GM18511 (cell line): Measurements from ENCODE around the gene CSNK1A1.
A peak's percentile ranks its signal among the peaks of the same experiment; 100 is the strongest.
"Not testable (repeated sequence)": the region's sequence is repeated elsewhere in the genome, so short reads cannot be mapped to it uniquely, and the experiment has no call there.

Experiments
- ATAC-seq: cut with Tn5 transposase; IDR thresholded peaks from one replicate; pipeline ENCODE4 v1.9.1; 2021; ENCODE audit warnings: mild to moderate bottlenecking, moderate library complexity; ENCODE audit not compliant: unreplicated experiment

CSNK1A1 gene

DNA sequence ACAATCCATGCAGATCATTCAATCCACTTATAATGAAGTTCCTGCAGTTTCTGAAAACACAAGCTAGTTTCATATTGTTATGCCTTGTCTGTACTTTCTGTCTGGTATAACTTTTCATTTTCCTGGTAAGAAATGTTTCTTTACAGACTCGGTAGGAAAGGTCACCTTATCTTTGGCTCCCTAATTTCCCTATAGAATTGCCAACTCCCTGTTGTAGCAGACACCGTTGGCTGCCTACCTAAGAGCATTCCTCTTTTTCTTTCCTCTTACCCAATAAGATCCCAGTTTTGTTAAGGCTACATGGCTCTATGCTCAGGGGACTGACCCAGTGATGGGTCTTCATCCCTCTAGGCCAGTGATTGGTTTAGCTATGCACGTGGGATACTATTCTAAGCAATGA lies 23.9 kb upstream of the CSNK1A1 start:
- ATAC-seq, result no peak

DNA sequence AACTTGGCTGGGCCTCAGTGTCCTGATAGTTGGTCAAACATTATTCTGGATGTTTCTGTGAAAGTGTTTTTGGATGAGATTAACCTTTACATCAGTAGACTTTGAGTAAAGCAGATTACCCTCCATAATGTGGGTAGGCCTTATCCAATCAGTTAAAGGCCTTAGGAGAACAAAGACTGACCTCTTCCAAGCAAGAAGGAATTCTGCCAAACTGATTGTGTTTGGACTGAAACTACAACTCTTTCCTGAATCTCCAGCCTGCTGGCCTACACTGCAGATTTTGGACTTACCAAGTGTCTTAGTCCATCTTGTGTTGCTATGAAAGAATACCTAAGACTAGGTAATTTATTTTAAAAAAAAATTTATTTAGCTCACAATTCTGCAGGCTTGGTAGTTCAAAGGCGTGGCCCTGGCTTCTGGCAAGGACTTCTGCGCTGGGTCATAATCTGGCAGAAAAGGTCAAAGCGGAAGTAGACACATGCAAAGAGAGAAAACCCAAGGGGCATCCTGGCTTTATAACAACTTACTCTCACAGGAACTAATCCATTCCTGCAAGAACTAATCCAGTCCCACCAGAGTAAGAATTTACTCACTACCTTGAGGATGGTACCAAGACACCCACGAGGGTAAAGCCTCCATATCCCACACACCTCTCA lies 21.5 kb upstream of the CSNK1A1 start:
- no peak for ATAC-seq

DNA sequence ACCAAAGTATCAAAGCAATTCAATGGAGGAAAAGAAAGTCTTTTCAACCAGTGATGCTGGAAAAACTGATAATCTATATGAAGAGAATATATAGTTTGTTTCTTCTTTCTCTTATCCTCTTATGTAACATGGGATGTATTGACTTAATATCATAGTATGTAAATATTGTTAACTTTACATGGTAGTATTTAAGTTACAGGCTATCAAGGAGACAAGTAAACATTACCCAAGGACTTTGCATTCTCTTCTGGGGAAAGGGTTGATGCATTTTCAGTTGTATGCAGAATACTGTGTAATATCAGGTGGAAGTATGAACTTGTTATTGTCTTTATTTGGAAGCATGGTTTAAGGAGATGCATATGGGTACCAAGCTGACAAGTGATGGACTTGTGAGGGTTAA lies 20.9 kb upstream of the CSNK1A1 start:
- no peak for ATAC-seq

DNA sequence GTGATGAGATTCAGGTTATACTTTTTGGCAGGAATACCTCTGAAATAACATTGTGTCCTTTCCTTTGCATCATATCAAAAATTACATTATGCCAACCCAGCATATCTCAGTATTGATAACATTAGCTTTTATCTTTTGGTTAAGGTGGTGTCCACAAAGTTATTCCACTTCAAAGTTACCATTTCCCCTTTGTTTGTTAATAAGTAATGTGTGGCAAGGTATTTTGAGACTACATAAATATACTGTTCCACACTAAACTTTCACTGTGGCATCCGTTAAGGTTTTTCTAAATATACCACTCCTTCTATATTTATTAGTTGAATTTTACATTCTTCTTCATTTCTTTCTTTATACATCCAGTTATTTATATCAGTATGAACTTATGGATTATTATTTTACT lies 16.0 kb upstream of the CSNK1A1 start:
- peak; percentile 55 for ATAC-seq

DNA sequence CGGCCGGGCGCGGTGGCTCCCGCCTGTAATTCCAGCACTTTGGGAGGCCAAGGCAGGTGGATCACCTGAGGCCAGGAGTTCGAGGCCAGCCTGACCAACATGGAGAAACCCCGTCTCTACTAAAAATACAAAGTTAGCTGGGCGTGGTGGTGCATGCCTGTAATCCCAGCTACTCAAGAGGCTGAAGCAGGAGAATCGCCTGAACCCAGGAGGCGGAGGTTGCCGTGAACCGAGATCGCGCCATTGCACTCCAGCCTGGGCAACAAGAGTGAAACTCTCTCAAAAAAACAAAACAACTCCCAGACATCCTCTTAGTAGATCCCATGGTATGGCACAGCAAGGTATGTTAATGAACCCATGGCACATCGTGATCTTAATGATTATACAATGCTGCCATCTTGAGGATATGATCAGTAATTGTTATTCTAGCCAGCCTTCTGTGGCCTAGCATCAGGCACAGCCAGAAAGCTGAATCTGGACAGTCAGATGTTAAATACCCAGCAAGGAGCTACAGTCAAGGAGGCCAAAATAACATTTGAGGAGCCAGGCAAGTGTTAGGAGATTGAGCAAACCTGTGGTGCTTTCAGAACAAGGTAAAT lies 13.4 kb upstream of the CSNK1A1 start:
- ATAC-seq, result peak; percentile 87

DNA sequence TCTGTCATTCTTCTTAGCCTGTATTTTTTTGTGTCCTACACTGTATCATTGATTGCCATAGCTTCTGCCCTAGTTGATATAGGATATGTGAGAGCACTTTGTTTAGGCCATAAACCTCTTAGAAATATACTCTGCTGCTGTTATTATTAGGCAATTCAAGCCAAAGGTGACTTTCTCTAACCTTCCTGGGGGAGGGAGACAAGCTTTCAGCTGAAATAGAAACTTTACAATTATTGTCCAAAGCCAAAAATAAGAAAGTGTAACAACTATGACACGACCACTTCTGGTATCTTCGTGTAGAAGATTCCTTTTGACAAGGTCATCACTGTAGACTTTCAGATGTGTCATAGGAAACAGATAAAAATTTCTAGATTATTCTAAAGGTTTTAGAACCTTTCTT lies 12.2 kb upstream of the CSNK1A1 start:
- no peak for ATAC-seq

DNA sequence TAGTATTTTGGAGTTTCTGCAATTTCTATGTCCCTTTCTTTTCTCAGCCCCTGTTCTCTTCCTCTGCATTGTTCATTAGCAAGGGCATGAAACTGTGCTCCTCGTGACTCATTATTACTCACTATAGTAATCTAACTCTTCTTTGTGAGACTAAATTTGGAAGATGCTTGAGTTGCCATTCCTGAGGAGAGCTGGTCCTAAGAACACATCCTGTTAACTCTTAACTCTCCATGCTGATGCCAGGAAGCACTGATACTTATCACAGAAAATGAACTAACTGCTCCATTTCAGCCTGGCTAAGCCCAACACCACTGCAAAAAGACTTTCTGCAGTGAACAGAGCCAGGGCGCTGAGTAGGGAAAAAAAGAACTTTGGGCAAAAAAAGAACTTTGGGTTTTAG lies 10.6 kb upstream of the CSNK1A1 start:
- ATAC-seq, result peak; percentile 56

DNA sequence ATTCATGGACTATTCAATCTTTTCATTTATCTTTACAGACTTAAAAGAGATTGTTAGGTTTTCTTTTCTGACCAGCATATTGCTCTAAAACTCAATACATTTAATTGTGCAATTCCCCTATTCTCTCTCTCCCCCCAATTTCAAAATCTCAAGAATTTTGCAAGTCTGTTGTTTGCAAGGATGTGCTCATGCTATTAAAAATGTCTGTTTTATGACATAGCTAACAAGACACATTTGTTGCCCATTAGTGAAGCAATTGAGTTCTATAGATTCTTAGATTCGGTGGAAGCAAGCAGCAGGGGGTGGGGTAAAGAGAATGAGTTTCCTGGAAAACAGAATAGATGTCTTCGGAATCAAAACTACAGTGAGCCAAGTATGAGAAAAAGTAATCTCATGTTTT lies 8.5 kb upstream of the CSNK1A1 start:
- no peak for ATAC-seq

DNA sequence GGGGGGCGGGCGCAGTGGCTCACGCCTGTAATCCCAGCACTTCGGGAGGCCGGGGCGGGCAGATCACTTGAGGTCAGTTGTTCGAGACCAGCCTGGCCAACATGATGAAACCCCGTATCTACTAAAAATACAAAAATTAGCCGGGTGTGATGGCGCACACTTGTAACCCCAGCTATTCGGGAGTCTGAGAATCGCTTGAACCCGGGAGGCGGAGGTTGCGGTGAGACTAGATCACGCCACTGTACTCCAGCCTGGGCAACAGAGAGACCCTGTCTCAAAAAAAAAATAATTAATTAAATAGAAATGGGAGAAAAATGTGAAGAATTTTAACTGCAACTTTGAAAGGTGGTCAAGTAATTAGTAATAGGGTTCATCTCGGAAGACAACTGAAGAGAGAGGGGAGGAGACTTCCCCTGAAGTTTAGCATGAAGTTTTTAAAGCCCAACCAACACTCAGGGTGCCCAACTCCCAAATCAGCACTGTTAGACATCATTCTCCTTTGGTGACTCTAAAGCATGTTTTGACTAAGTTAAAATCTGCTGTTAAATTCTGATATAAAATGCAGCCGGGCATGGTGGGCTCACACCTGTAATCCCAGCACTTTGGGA lies 1.4 kb upstream of the CSNK1A1 start:
- no peak for ATAC-seq

DNA sequence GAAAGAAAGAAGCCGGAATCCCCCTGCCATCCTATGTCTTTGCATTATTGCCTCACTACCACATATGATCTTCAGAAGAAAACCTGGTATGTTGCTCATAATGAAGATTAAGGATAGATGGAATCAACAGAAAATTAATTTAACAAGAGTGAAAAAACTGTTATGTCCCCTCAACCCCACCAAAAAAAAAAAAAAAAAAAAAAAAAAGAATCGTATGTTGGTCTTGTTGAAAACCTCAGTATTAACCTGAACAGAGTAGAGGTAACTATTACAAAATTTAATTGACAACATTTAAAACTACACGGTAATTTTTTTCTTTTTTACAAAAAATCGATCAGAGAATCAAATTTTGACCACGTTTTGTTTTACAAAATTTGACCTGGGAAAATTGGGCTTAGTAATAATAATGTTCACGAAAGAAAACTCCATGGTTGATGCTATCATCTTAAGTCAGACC lies 827 bp upstream of the CSNK1A1 start:
- no peak for ATAC-seq

DNA sequence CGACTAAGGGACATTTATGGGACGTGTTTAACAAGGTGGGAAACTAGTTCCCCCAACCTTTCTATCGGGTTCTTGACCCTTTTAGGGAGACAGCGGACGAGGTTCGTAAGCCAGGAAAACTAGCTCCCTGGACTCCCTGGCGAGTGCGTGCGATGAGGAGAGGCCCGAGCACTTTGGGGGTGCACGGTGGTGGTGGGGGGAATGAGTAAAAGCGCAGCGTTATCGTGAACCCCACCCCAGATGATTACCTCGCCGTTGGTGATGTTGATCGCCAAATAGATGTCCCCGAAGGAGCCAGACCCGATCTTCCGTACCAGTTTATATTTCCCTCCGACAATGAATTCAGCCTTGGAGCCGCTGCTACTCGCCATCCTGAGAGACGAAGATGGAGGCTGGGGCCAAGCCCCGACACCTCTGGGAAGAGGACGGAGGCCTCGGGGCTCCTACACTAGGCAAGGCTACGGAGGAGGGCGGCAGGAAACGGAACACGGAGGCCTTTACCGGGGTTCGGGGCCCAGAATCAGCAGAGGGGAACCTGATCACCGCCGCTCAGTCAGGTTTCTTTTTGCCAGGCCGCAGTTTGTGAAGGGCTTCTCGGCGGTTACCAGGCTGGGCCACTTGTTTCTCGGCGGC lies 529 bp downstream of the CSNK1A1 start:
- peak; percentile 8 for ATAC-seq

DNA sequence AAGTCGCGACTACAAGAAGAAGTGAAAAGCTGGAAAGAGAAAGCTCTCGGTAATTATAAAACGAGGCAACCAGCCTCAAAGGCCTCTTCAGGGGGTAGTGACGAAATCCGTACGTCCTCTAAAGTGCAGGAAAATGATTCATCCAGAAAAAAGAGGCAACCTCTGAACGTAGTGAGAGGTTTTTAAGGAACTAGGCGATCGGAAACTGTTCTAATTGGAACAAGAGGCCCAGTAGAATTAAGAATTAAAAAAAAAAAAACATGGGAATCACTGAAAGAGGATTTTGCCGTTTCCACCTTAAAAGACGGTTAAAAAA lies 1.0 kb downstream of the CSNK1A1 start:
- ATAC-seq, result no peak

DNA sequence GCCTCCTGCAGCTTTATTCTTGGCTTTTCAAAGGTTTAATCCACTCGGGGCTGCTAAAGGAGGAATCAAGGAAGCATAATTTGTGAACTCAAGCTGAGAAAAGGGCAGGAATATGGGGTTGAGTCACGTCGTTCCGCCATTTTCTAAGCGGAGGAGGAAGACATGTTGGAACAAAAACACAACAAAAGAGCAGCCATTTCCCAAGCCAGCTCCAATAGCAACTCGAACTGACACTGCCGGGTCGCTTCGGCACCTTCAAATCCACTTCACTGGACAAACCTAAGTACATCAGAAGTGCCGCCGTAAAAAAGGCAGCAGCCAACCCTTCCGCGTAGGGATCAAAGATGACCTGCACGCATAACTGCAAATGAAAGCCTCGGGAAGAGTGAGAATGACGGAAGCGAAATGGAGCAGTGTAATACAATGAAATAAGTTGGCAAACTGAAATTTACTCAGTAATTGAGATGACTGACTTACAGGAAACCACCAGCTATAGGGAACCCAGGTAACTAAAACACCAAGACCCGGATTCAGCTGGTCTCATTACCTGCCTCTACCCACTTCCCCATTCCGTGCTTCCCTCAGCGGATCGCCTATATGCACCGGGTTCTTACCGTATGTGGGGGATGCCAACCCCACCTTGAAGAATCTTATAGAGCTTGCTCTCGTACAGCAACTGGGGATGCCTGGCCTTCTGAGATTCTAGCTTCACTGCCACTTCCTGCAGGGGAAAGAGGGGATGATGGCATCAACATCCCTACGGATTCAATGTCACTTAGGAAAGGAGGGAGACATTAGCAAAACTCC lies 1.6 kb downstream of the CSNK1A1 start:
- peak; percentile 32 for ATAC-seq

DNA sequence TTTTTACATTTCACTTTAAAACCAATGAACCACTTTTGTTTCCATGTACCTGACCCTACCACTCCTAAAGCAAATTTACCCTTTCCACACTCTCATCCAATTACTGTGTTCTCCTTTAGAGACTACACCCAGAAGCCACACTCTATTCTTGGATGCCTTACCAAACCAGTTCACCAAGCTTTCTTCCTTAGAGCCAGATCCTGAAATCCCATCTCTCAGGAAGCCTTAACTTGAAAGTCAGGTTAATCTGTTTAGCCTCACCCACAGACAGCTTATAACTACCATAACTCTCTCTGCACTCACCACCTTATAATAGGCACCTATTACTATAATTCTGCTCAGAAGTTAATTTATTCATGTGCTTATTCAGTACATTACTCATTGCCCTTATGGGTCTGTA lies 4.3 kb downstream of the CSNK1A1 start:
- ATAC-seq, result no peak

DNA sequence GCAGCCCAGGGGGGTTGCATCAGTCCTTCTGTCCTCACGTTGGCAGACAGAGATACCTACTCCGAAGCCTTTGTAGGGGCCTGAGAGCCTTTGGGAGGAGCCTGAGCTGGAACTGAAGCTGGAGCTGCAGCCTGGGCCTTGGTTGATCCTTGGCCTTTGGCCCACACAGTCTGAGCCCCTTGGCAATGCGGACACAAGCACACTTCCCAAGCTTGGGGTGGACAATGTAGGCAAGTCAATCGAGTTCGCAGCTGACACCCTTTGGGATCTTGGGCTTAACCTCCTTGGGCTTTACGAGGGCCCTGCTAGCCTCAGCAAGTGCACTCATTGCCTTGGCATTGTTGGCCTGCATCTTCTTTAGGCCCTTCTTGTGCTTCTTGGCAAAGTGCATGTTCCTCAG lies 5.9 kb downstream of the CSNK1A1 start:
- ATAC-seq, result no peak

DNA sequence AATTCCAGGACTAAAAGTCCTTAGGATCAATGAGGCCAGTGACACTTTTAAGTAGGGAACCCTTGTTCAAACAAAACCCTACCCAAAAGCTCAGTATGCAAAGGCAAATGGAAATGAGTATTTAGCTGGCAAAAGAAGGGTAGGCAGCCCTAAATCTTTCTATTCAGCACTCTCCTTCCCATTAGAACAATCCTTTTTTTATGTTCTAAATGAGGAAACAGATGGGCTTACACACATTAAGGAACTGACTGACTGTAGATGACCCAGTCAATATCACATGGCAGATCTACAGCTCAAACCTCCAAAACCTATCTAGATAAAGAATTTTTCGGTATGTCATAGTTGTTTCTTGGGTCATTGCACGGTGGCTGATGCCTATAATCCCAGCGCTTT lies 7.2 kb downstream of the CSNK1A1 start:
- ATAC-seq, result no peak

DNA sequence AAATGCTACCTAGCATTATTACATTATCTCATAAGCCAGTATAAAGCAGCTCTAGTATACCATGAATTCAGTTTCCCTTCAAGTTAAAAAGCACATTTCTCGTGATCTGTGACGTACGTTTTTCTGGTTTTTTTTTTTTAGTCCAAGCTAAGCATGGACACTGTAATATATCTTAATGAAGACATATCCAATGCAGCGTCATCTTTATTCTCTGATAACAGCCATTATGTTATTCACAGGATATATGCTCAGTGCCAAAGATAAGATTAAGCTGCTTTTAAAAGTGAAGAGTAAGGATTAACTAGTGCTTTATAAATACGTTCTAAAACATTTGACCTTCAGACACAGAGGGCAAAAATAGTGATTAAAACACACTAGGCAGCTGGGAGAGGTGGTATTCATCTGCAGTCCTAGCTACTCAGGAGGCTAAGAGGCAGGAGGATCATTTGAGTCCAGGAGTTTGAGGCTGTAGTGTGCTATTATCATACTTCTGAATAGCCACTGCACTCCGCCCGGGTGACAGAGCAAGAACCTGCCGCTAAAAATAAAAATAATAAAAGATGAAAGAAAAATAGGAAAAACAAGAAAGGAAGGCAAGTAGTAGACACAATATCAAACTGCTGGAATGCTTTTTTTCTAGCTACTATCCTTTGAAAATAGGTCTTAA lies 7.7 kb downstream of the CSNK1A1 start:
- no peak for ATAC-seq

DNA sequence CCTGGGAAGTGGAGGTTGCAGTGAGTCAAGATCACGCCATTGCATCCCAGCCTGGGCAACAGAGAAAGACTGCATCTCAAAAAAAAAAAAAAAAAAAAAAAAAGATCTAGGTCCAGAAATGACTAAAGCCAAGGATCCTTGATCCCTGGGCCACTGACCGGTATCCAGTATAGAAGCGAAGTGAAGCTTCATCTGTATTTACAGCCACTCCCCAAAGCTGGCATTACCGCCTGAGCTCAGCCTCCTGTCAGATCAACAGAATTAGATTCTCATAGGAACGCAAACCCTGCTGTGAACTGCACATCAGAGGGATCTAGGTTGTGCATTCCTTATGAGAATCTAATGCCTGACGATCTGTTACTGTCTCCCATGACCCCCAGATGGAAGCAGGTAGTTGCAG lies 9.3 kb downstream of the CSNK1A1 start:
- no peak for ATAC-seq

DNA sequence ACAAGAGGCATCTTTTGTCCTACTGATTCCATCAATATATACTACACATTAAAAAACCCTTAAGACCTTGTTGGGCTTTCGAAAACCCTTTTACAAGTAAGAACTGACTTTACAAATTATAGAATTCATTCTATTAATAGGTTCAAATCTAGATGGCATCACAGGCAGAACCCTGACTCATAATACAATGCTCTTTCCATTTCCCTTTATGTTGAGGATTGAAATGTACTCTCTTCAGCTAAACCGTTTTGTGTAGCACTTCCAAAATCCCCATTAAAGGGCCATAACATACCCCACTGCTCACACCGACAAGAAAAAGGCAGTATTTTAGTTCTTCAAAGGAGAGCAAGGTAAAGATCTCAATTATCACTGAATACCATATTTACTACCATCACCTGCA lies 11.2 kb downstream of the CSNK1A1 start:
- ATAC-seq, result no peak

DNA sequence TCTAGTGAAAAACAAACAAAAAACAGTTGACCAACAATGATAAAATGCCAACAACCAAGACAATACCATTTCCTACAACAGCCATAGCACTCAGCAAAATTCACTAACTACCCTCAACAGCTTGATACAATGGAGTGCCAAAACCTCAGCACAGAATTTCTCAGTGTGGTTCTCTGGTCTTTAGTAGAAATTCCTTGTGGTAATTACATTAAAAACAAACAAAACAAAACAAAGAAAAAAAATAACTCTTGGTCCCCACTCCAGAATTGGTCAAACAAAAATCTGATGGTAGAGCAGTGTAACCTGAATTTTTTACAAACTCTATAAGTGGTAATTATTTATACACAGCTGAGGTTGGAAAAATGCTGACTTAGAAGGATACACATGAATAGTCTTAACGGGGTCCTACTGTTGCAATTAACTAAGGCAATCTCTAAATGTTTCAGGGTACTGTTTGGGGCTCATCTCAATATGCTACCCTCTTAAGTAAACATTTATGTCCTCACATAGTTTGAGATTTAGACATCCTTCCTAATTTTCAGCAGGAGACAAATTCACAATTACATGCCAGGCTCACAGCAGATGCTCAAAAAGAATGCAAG lies 13.8 kb downstream of the CSNK1A1 start:
- no peak for ATAC-seq

DNA sequence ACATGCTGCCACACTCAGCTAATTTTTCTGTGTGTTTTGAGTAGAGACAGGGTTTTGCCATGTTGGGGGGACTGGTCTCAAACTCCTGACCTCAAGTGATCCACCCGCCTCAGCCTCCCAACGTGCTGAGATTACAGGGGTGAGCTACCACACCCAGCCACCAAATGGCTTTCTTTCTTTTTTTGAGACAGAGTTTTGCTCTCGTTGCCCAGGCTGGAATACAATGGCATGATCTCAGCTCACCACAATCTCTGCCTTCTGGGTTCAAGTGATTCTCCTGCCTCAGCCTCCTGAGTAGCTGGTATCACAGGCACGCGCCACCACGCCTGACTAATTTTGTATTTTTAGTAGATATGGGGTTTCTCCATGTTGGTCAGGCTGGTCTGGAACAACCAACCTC lies 15.5 kb downstream of the CSNK1A1 start:
- ATAC-seq, result not testable (repeated sequence)
